ENCODE measurements around the gene CYP19A1.
A peak's percentile ranks its signal among the peaks of the same experiment; 100 is the strongest.

DNA sequence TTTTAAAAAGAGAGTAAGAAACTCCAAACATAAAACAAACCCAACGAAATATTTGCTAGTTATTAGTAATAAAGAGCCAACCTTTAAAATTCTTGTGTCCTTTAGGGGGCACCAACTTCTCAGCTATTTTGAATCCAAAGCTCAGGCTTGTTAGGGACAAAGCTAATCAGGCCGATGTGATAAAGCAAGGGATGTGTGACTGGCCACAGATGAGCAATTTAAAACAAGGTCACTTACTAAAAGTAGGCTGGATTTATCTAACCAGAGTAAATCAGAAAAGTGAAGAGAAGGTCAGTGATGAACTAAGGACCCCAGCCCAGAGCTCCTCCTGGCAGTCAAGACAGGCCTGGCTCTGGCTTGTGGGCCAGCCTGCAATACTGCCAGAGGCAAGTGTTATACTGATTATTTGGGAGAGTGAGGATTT is 108.5 kb downstream of the CYP19A1 start:
- TF ChIP-seq NANOG (IDR thresholded peaks at IDR 0.05; ENCODE audit: insufficient read depth, low read depth, low read length, poor library complexity, severe bottlenecking): no peak
- TF ChIP-seq CTCF (IDR thresholded peaks at IDR 0.05; ENCODE audit: control extremely low read depth in 1 of 3, insufficient read depth in 1 of 3, low read depth in 1 of 3, low read length in 3 of 3): peak in 2 of 3 experiments; percentile 41 to 59; a peak in 3 of 4 replicates
- no peak for TF ChIP-seq POLR2A (IDR thresholded peaks at IDR 0.05; ENCODE audit: control extremely low read depth in 1 of 2, low read depth in 2 of 2, low read length in 2 of 2)
- TF ChIP-seq ASH2L (IDR thresholded peaks at IDR 0.05; ENCODE audit: low read length): no peak
- TF ChIP-seq KDM5A (IDR thresholded peaks at IDR 0.05; ENCODE audit: low read length): no peak
- no peak for TF ChIP-seq CREB1 (IDR thresholded peaks at IDR 0.05)
